Measurements from ENCODE around the gene ZNF316.

The ZNF316 gene

GRCh38 chr7:6613706-6614105 lies 23.4 kb upstream of the ZNF316 start:
- in situ Hi-C loops (cut with HindIII; ENCODE audit: low pct_unique_long_range_greater_than_20kb, low sequenced_read_pairs), result no loop called here

GRCh38 chr7:6614953-6615722 lies 22.0 kb upstream of the ZNF316 start, which contains the start of gene ZNF853:
Gene ZNF853, plus strand, starts transcription at chr7:6615610. Its CDS starts 565 bp downstream, at chr7:6616175.
- TF ChIP-seq JUND (IDR thresholded peaks at IDR 0.05; ENCODE audit: low read depth), result no peak
- DNase-seq (ENCODE audit: low read depth in 1 of 2, low spot score in 1 of 2), result no peak
- in situ Hi-C loops (cut with HindIII; ENCODE audit: low pct_unique_long_range_greater_than_20kb, low sequenced_read_pairs), result no loop called here

More at GRCh38 chr7:6613706-6614105, 23.4 kb upstream of the ZNF316 start:
- DNase-seq (ENCODE audit: low read depth in 1 of 2, low spot score in 1 of 2), result no peak
- no peak for TF ChIP-seq JUND (IDR thresholded peaks at IDR 0.05; ENCODE audit: low read depth)

GRCh38 chr7:6615723-6616555 lies 21.2 kb upstream of the ZNF316 start:
- no peak for TF ChIP-seq JUND (IDR thresholded peaks at IDR 0.05; ENCODE audit: low read depth)
- peak in 1 of 2 experiments; percentile 35 for DNase-seq (ENCODE audit: low read depth in 1 of 2, low spot score in 1 of 2)
- in situ Hi-C loops (cut with HindIII; ENCODE audit: low pct_unique_long_range_greater_than_20kb, low sequenced_read_pairs), result no loop called here

- no peak for TF ChIP-seq JUND (IDR thresholded peaks at IDR 0.05; ENCODE audit: low read depth)
- no peak for DNase-seq (ENCODE audit: low read depth in 1 of 2, low spot score in 1 of 2)
- in situ Hi-C loops (cut with HindIII; ENCODE audit: low pct_unique_long_range_greater_than_20kb, low sequenced_read_pairs), result no loop called here
Measured at GRCh38 chr7:6616854-6617643, 20.1 kb upstream of the ZNF316 start.

- in situ Hi-C loops (cut with HindIII; ENCODE audit: low pct_unique_long_range_greater_than_20kb, low sequenced_read_pairs), result no loop called here
- DNase-seq (ENCODE audit: low read depth in 1 of 2, low spot score in 1 of 2), result no peak
- TF ChIP-seq JUND (IDR thresholded peaks at IDR 0.05; ENCODE audit: low read depth), result no peak
Measured at GRCh38 chr7:6618621-6619020, 18.5 kb upstream of the ZNF316 start.

GRCh38 chr7:6619961-6620360 lies 17.2 kb upstream of the ZNF316 start:
- no peak for DNase-seq (ENCODE audit: low read depth in 1 of 2, low spot score in 1 of 2)
- in situ Hi-C loops (cut with HindIII; ENCODE audit: low pct_unique_long_range_greater_than_20kb, low sequenced_read_pairs), result no loop called here
- no peak for TF ChIP-seq JUND (IDR thresholded peaks at IDR 0.05; ENCODE audit: low read depth)

GRCh38 chr7:6621195-6622133 lies 15.7 kb upstream of the ZNF316 start:
- no peak for DNase-seq (ENCODE audit: low read depth in 1 of 2, low spot score in 1 of 2)
- TF ChIP-seq JUND (IDR thresholded peaks at IDR 0.05; ENCODE audit: low read depth), result no peak
- in situ Hi-C loops (cut with HindIII; ENCODE audit: low pct_unique_long_range_greater_than_20kb, low sequenced_read_pairs), result no loop called here

GRCh38 chr7:6622134-6622710 lies 14.9 kb upstream of the ZNF316 start:
- in situ Hi-C loops (cut with HindIII; ENCODE audit: low pct_unique_long_range_greater_than_20kb, low sequenced_read_pairs), result no loop called here
- no peak for DNase-seq (ENCODE audit: low read depth in 1 of 2, low spot score in 1 of 2)
- TF ChIP-seq JUND (IDR thresholded peaks at IDR 0.05; ENCODE audit: low read depth), result no peak

GRCh38 chr7:6623589-6624245 lies 13.4 kb upstream of the ZNF316 start:
- TF ChIP-seq JUND (IDR thresholded peaks at IDR 0.05; ENCODE audit: low read depth), result no peak
- no peak for DNase-seq (ENCODE audit: low read depth in 1 of 2, low spot score in 1 of 2)
- in situ Hi-C loops (cut with HindIII; ENCODE audit: low pct_unique_long_range_greater_than_20kb, low sequenced_read_pairs), result no loop called here

GRCh38 chr7:6624246-6624611 lies 12.9 kb upstream of the ZNF316 start:
- in situ Hi-C loops (cut with HindIII; ENCODE audit: low pct_unique_long_range_greater_than_20kb, low sequenced_read_pairs), result no loop called here
- DNase-seq (ENCODE audit: low read depth in 1 of 2, low spot score in 1 of 2), result no peak
- TF ChIP-seq JUND (IDR thresholded peaks at IDR 0.05; ENCODE audit: low read depth), result no peak

GRCh38 chr7:6628045-6628444 lies 9.1 kb upstream of the ZNF316 start:
- TF ChIP-seq JUND (IDR thresholded peaks at IDR 0.05; ENCODE audit: low read depth), result no peak
- peak in 1 of 2 experiments; percentile 50 for DNase-seq (ENCODE audit: low read depth in 1 of 2, low spot score in 1 of 2)
- in situ Hi-C loops (cut with HindIII; ENCODE audit: low pct_unique_long_range_greater_than_20kb, low sequenced_read_pairs), result no loop called here

Data from T47D (cell line).